Stimulated activated CD8-positive, alpha-beta memory T cell treated with anti-CD3 and anti-CD28 coated beads, Interleukin-4, amount 100 ng/mL, for 48 hours (primary cell): ENCODE measurements around the gene ANKIB1.

Experiments used
- DNase-seq: peaks from one replicate; pipeline ENCODE4 v3.0.0-alpha.2; 2020

Gene ANKIB1

GRCh38 chr7:92266415-92267241 lies 20.9 kb downstream of the ANKIB1 start:
- DNase-seq: no peak

- no peak for DNase-seq
Measured at GRCh38 chr7:92268921-92269320, 23.1 kb downstream of the ANKIB1 start.

- no peak for DNase-seq
Measured at GRCh38 chr7:92275327-92275726, 29.6 kb downstream of the ANKIB1 start.

GRCh38 chr7:92276460-92276864 lies 30.7 kb downstream of the ANKIB1 start:
- no peak for DNase-seq

- no peak for DNase-seq
Measured at GRCh38 chr7:92279396-92280031, 33.7 kb downstream of the ANKIB1 start.

GRCh38 chr7:92281031-92281430 lies 35.3 kb downstream of the ANKIB1 start:
- DNase-seq: no peak

- DNase-seq: no peak
Measured at GRCh38 chr7:92282221-92282814, 36.5 kb downstream of the ANKIB1 start.

- no peak for DNase-seq
Measured at GRCh38 chr7:92282930-92283329, 37.2 kb downstream of the ANKIB1 start.

GRCh38 chr7:92289321-92289720 lies 43.5 kb downstream of the ANKIB1 start:
- no peak for DNase-seq

- no peak for DNase-seq
Measured at GRCh38 chr7:92292981-92293380, 47.2 kb downstream of the ANKIB1 start.

- DNase-seq: no peak
Measured at GRCh38 chr7:92293896-92294590, 48.3 kb downstream of the ANKIB1 start.

GRCh38 chr7:92295391-92295790 lies 49.6 kb downstream of the ANKIB1 start:
- DNase-seq: no peak

GRCh38 chr7:92296235-92296634 lies 50.5 kb downstream of the ANKIB1 start:
- no peak for DNase-seq

- DNase-seq: no peak
Measured at GRCh38 chr7:92296880-92297445, 51.2 kb downstream of the ANKIB1 start.

- no peak for DNase-seq
Measured at GRCh38 chr7:92297736-92298135, 52.0 kb downstream of the ANKIB1 start.

- DNase-seq: no peak
Measured at GRCh38 chr7:92303761-92304160, 58.0 kb downstream of the ANKIB1 start.

GRCh38 chr7:92304406-92304893 lies 58.7 kb downstream of the ANKIB1 start:
- DNase-seq: no peak

GRCh38 chr7:92306153-92306552 lies 60.4 kb downstream of the ANKIB1 start:
- no peak for DNase-seq

- DNase-seq: no peak
Measured at GRCh38 chr7:92313055-92313454, 67.3 kb downstream of the ANKIB1 start.

GRCh38 chr7:92319243-92319642 lies 73.5 kb downstream of the ANKIB1 start:
- DNase-seq: no peak

GRCh38 chr7:92325173-92325572 lies 79.4 kb downstream of the ANKIB1 start:
- no peak for DNase-seq

GRCh38 chr7:92325858-92326257 lies 80.1 kb downstream of the ANKIB1 start:
- no peak for DNase-seq
